Measurements from ENCODE around the gene KMT2C.

The KMT2C gene

GRCh38 chr7:152177681-152178404 lies 258.0 kb downstream of the KMT2C start:
- Histone ChIP-seq H2BK15ac (ENCODE audit: low read depth, poor library complexity, severe bottlenecking) (no peak overlapping the region), H3K23ac (ENCODE audit: low read length in 2 of 2) (no peak overlapping the region), H3K27me3 (ENCODE audit: control insufficient read depth in 1 of 2, insufficient read depth in 1 of 2, low read length in 2 of 2) (no peaks in the 10 kb centered on the region), H3K27ac (ENCODE audit: low read length, poor library complexity, severe bottlenecking) (no peak overlapping the region), H2BK120ac (ENCODE audit: low read depth, low read length) (no peak overlapping the region), H3K9me3 (ENCODE audit: control insufficient read depth, low read length) (no peaks in the 10 kb centered on the region), H3K36me3 (ENCODE audit: control insufficient read depth in 1 of 2, insufficient read depth in 2 of 2, low read depth in 1 of 2, low read length in 2 of 2) (peaks cover 43 to 86% of the 10 kb centered on the region in 2 experiments), H2AK5ac (ENCODE audit: low read length, severe bottlenecking) (no peak overlapping the region), H4K91ac (ENCODE audit: low read length) (no peak overlapping the region), H3K4me2 (ENCODE audit: low read length, poor library complexity, severe bottlenecking) (no peak overlapping the region), H3K14ac (ENCODE audit: low read length in 2 of 2) (no peak overlapping the region), H2BK5ac (ENCODE audit: low read depth, low read length, poor library complexity, severe bottlenecking) (no peak overlapping the region), H3K18ac (ENCODE audit: low read depth in 1 of 2, low read length in 2 of 2) (no peak overlapping the region), H3K4ac (ENCODE audit: low read depth in 1 of 2, low read length in 2 of 2) (no peak overlapping the region), H3K9ac (ENCODE audit: low read length) (no peak overlapping the region), H2AFZ (ENCODE audit: low read depth, low read length) (no peak overlapping the region), H3K79me1 (replicated peaks; ENCODE audit: low read length, poor library complexity, severe bottlenecking) (peaks cover 26% of the 10 kb centered on the region), H3K4me1 (ENCODE audit: control insufficient read depth, insufficient read depth, low read depth, low read length) (no peaks in the 10 kb centered on the region), H4K8ac (ENCODE audit: low read length) (no peak overlapping the region), H3K4me3 (ENCODE audit: insufficient read depth in 1 of 2, low read depth in 1 of 2, low read length in 2 of 2) (no peak overlapping the region), H2BK12ac (ENCODE audit: low read length in 2 of 2) (no peak overlapping the region)
- WGBS = 98% methylated on average over 5 of the region's 7 CpGs
- DNase-seq = no peak

DNA sequence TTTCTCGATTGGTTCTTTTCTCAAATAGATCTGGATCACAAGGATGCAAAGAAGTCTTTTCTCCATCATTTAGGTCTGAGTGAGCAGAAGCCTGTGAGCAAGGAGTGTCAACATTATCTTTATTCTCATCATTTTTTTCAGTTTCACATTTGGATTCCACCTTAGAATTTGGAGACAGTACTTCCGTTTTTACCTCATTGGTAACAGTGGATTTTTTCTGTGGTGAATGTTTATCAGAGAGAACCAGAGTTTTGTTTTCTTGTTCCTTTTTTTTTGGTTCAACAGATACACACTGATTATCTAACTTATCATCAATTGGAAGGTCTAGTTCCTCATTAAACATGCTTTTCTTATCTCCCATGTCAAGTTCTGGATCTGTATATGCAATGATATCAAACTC lies 259.0 kb downstream of the KMT2C start:
- H2BK15ac ChIP-seq (ENCODE audit: low read depth, poor library complexity, severe bottlenecking) = no peak overlapping the region
- no peak overlapping the region for H2BK5ac ChIP-seq (ENCODE audit: low read depth, low read length, poor library complexity, severe bottlenecking)
- H3K27ac ChIP-seq (ENCODE audit: low read length, poor library complexity, severe bottlenecking) = no peak overlapping the region

GRCh38 chr7:152173372-152174070 lies 262.3 kb downstream of the KMT2C start:
- DNase-seq = no peak
- H4K91ac ChIP-seq (ENCODE audit: low read length) = no peak overlapping the region

More for the DNA sequence above, 259.0 kb downstream of the KMT2C start:
- Histone ChIP-seq H2BK12ac (ENCODE audit: low read length in 2 of 2) (no peak overlapping the region), H2AFZ (ENCODE audit: low read depth, low read length) (no peak overlapping the region), H3K79me1 (replicated peaks; ENCODE audit: low read length, poor library complexity, severe bottlenecking) (peaks cover 26% of the 10 kb centered on the region), H3K9ac (ENCODE audit: low read length) (no peak overlapping the region), H3K9me3 (ENCODE audit: control insufficient read depth, low read length) (no peaks in the 10 kb centered on the region), H3K14ac (ENCODE audit: low read length in 2 of 2) (no peak overlapping the region), H2BK120ac (ENCODE audit: low read depth, low read length) (no peak overlapping the region), H3K4ac (ENCODE audit: low read depth in 1 of 2, low read length in 2 of 2) (no peak overlapping the region), H4K8ac (ENCODE audit: low read length) (no peak overlapping the region), H3K4me1 (ENCODE audit: control insufficient read depth, insufficient read depth, low read depth, low read length) (no peaks in the 10 kb centered on the region), H3K4me2 (ENCODE audit: low read length, poor library complexity, severe bottlenecking) (no peak overlapping the region), H3K36me3 (ENCODE audit: control insufficient read depth in 1 of 2, insufficient read depth in 2 of 2, low read depth in 1 of 2, low read length in 2 of 2) (peaks cover 42 to 84% of the 10 kb centered on the region in 2 experiments), H3K4me3 (ENCODE audit: insufficient read depth in 1 of 2, low read depth in 1 of 2, low read length in 2 of 2) (no peak overlapping the region), H3K23ac (ENCODE audit: low read length in 2 of 2) (no peak overlapping the region), H3K18ac (ENCODE audit: low read depth in 1 of 2, low read length in 2 of 2) (no peak overlapping the region), H2AK5ac (ENCODE audit: low read length, severe bottlenecking) (no peak overlapping the region), H3K27me3 (ENCODE audit: control insufficient read depth in 1 of 2, insufficient read depth in 1 of 2, low read length in 2 of 2) (no peaks in the 10 kb centered on the region), H4K91ac (ENCODE audit: low read length) (no peak overlapping the region)
- no peak for DNase-seq
- WGBS = no CpG with 5 or more reads among the region's 2 CpGs

DNA sequence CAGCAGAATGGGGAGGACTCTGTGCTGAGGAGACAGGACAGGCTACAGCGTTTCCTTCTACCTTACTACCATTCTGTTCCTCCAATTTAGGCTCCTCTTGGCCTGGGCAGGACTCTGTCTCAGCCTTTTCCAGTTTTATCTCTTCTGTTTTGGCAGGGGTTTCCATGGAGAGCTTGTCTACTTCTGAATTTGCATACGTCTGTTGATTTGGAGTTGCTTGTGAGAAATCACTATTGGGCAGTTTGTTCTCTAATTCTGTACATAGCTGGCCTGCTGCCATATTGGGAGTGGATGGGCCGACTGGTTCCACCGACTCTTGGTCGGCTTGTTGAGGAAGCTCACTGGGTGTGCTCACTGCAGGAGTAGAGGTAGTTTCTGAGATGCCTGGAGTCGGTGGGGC lies 273.5 kb downstream of the KMT2C start:
- Histone ChIP-seq H3K14ac (ENCODE audit: low read length in 2 of 2) (no peak overlapping the region), H3K4ac (ENCODE audit: low read depth in 1 of 2, low read length in 2 of 2) (no peak overlapping the region), H4K8ac (ENCODE audit: low read length) (no peak overlapping the region), H3K9ac (ENCODE audit: low read length) (no peak overlapping the region), H2BK15ac (ENCODE audit: low read depth, poor library complexity, severe bottlenecking) (no peak overlapping the region), H2BK120ac (ENCODE audit: low read depth, low read length) (no peak overlapping the region), H3K79me1 (replicated peaks; ENCODE audit: low read length, poor library complexity, severe bottlenecking) (peaks cover 12% of the 10 kb centered on the region), H2AFZ (ENCODE audit: low read depth, low read length) (no peak overlapping the region), H3K4me3 (ENCODE audit: insufficient read depth in 1 of 2, low read depth in 1 of 2, low read length in 2 of 2) (no peak overlapping the region), H3K36me3 (ENCODE audit: control insufficient read depth in 1 of 2, insufficient read depth in 2 of 2, low read depth in 1 of 2, low read length in 2 of 2) (peaks cover 33 to 92% of the 10 kb centered on the region in 2 experiments), H3K4me1 (ENCODE audit: control insufficient read depth, insufficient read depth, low read depth, low read length) (no peaks in the 10 kb centered on the region), H4K91ac (ENCODE audit: low read length) (no peak overlapping the region), H3K9me3 (ENCODE audit: control insufficient read depth, low read length) (no peaks in the 10 kb centered on the region), H2BK12ac (ENCODE audit: low read length in 2 of 2) (no peak overlapping the region), H3K4me2 (ENCODE audit: low read length, poor library complexity, severe bottlenecking) (no peak overlapping the region), H2AK5ac (ENCODE audit: low read length, severe bottlenecking) (no peak overlapping the region), H3K27me3 (ENCODE audit: control insufficient read depth in 1 of 2, insufficient read depth in 1 of 2, low read length in 2 of 2) (no peaks in the 10 kb centered on the region), H2BK5ac (ENCODE audit: low read depth, low read length, poor library complexity, severe bottlenecking) (no peak overlapping the region), H3K23ac (ENCODE audit: low read length in 2 of 2) (no peak overlapping the region), H3K27ac (ENCODE audit: low read length, poor library complexity, severe bottlenecking) (no peak overlapping the region), H3K18ac (ENCODE audit: low read depth in 1 of 2, low read length in 2 of 2) (no peak overlapping the region)
- no peak for DNase-seq
- WGBS = 95% methylated on average over 5 of the region's 6 CpGs

More at GRCh38 chr7:152173372-152174070, 262.3 kb downstream of the KMT2C start:
- Histone ChIP-seq H3K4ac (ENCODE audit: low read depth in 1 of 2, low read length in 2 of 2) (no peak overlapping the region), H3K27me3 (ENCODE audit: control insufficient read depth in 1 of 2, insufficient read depth in 1 of 2, low read length in 2 of 2) (no peaks in the 10 kb centered on the region), H3K4me1 (ENCODE audit: control insufficient read depth, insufficient read depth, low read depth, low read length) (no peaks in the 10 kb centered on the region), H2BK15ac (ENCODE audit: low read depth, poor library complexity, severe bottlenecking) (no peak overlapping the region), H4K8ac (ENCODE audit: low read length) (no peak overlapping the region), H2BK12ac (ENCODE audit: low read length in 2 of 2) (no peak overlapping the region), H3K79me1 (replicated peaks; ENCODE audit: low read length, poor library complexity, severe bottlenecking) (peaks cover 20% of the 10 kb centered on the region), H2AFZ (ENCODE audit: low read depth, low read length) (no peak overlapping the region), H3K14ac (ENCODE audit: low read length in 2 of 2) (no peak overlapping the region), H2BK120ac (ENCODE audit: low read depth, low read length) (no peak overlapping the region), H2AK5ac (ENCODE audit: low read length, severe bottlenecking) (no peak overlapping the region), H3K36me3 (ENCODE audit: control insufficient read depth in 1 of 2, insufficient read depth in 2 of 2, low read depth in 1 of 2, low read length in 2 of 2) (peaks cover 25 to 87% of the 10 kb centered on the region in 2 experiments), H3K4me2 (ENCODE audit: low read length, poor library complexity, severe bottlenecking) (no peak overlapping the region), H2BK5ac (ENCODE audit: low read depth, low read length, poor library complexity, severe bottlenecking) (no peak overlapping the region), H3K18ac (ENCODE audit: low read depth in 1 of 2, low read length in 2 of 2) (no peak overlapping the region), H3K9me3 (ENCODE audit: control insufficient read depth, low read length) (no peaks in the 10 kb centered on the region), H3K23ac (ENCODE audit: low read length in 2 of 2) (no peak overlapping the region), H3K27ac (ENCODE audit: low read length, poor library complexity, severe bottlenecking) (no peak overlapping the region), H3K4me3 (ENCODE audit: insufficient read depth in 1 of 2, low read depth in 1 of 2, low read length in 2 of 2) (no peak overlapping the region), H3K9ac (ENCODE audit: low read length) (no peak overlapping the region)
- 94% methylated on average over 3 of the region's 5 CpGs for WGBS

Measured in mesenchymal stem cell (in vitro differentiated cells and primary cell).